Fibroblast of lung (primary cell): ENCODE results near the gene GPD1L.

Source experiments
- CTCF ChIP-seq, 2 donors: IDR thresholded peaks in 1 of 2; conservative IDR thresholded peaks in 1 of 2; 1 replicate in 1 of 2; 2 replicates in 1 of 2; pipeline ENCODE4 v1.5.1; 2011 to 2012; ENCODE audit warnings: low read length in 2 of 2, control low read depth in 1 of 2, inconsistent platforms in 1 of 2, low read depth in 1 of 2, mild to moderate bottlenecking in 1 of 2
- EZH2 ChIP-seq: IDR thresholded peaks from 2 replicates; pipeline ENCODE4 v1.5.1; 2012; ENCODE audit warnings: low read length, control low read depth, mild to moderate bottlenecking; ENCODE audit errors: missing control alignments

- TF ChIP-seq CTCF (conservative IDR thresholded peaks at IDR 0.05 in 1 of 2, IDR thresholded peaks at IDR 0.05 in 1 of 2; ENCODE audit: low read depth in 1 of 2, low read length in 2 of 2) (no peak), EZH2 (no peak)
These were observed 16.9 kb upstream of the GPD1L start for GRCh38 chr3:32089476-32089875.
